Measurements from ENCODE around the gene MGAT4C.
"Not testable (repeated sequence)": the region's sequence is repeated elsewhere in the genome, so short reads cannot be mapped to it uniquely, and the experiment has no call there.

The MGAT4C gene

GRCh38 chr12:86118161-86118560 lies 138.0 kb downstream of the MGAT4C start:
- TF ChIP-seq, protein P1, sequence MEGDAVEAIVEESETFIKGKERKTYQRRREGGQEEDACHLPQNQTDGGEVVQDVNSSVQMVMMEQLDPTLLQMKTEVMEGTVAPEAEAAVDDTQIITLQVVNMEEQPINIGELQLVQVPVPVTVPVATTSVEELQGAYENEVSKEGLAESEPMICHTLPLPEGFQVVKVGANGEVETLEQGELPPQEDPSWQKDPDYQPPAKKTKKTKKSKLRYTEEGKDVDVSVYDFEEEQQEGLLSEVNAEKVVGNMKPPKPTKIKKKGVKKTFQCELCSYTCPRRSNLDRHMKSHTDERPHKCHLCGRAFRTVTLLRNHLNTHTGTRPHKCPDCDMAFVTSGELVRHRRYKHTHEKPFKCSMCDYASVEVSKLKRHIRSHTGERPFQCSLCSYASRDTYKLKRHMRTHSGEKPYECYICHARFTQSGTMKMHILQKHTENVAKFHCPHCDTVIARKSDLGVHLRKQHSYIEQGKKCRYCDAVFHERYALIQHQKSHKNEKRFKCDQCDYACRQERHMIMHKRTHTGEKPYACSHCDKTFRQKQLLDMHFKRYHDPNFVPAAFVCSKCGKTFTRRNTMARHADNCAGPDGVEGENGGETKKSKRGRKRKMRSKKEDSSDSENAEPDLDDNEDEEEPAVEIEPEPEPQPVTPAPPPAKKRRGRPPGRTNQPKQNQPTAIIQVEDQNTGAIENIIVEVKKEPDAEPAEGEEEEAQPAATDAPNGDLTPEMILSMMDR (IDR thresholded peaks at IDR 0.05; ENCODE audit: low read depth, low read length) = no peak
- Histone ChIP-seq H3K36me3 (no peaks in the 10 kb centered on the region), H3K9me3 (no peaks in the 10 kb centered on the region), H3K4me3 (ENCODE audit: low read depth, low read length) (no peak overlapping the region), H3K27me3 (no peaks in the 10 kb centered on the region), H3K4me1 (no peaks in the 10 kb centered on the region)
- DNase-seq = no peak

DNA sequence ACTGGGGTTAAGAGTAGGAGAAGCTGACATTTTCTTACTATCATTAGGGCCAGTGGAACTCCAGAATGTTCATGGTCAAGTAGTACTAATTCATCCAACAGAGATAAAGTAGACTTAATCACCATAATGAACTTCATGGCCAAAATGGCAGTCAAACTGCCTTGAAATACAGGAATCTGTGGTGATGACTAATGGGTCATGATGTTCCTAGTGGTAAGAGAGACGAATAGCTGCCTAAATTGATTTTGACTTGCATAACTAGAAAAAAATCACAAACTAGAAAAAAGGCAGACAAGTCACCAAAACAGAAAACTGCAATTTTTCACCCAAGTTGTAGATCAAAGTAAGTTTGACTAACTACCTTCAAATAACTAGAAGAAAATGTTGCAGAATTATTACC lies 138.5 kb downstream of the MGAT4C start:
- no peak overlapping the region for H3K4me3 ChIP-seq (ENCODE audit: low read depth, low read length)
- no peaks in the 10 kb centered on the region for H3K27me3 ChIP-seq
- H3K36me3 ChIP-seq = no peaks in the 10 kb centered on the region
- H3K4me1 ChIP-seq = no peaks in the 10 kb centered on the region
- H3K9me3 ChIP-seq = no peaks in the 10 kb centered on the region
- DNase-seq = no peak
- TF ChIP-seq, protein P1 (IDR thresholded peaks at IDR 0.05; ENCODE audit: low read depth, low read length) = no peak

DNA sequence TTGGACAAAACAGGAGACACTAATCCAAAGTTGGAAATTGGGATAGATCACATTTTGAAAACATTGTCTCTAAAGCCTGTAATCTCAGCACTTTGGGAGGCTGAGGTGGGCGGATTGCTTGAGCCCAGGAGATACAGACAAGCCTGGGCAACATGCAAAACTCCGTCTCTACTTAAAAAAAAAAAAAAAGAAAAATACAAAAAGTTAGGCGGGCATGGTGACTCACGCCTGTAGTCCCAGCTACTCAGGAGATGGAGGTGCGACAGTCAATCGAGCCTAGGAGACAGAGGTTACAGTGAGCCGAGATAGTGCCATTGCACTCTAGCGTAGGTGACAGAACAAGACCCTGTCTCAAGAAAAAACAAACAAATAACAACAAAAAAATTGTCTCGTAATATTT lies 152.1 kb downstream of the MGAT4C start:
- Histone ChIP-seq H3K4me1 (no peaks in the 10 kb centered on the region), H3K36me3 (no peaks in the 10 kb centered on the region), H3K9me3 (no peaks in the 10 kb centered on the region), H3K27me3 (no peaks in the 10 kb centered on the region), H3K4me3 (ENCODE audit: low read depth, low read length) (no peak overlapping the region)
- no peak for DNase-seq
- TF ChIP-seq, protein P1 (IDR thresholded peaks at IDR 0.05; ENCODE audit: low read depth, low read length) = no peak

DNA sequence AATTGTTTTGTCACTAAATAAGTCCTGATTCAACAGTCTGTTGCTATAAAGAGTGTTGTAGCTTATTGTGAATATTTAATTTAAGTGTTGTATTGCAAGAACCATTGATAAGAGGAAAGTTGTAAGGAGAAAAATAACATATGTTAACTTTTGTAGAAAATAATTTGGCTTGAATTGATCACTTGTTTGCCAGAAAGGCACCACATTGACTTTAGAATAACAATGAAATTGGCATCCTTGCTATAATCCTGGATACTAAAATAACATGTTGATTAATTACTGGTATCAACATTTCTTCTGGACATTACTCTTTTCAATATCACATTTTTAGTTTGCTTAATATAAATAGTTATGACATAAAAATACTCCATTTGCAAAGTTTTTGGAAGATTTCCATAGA lies 159.0 kb downstream of the MGAT4C start:
- no peaks in the 10 kb centered on the region for H3K27me3 ChIP-seq
- DNase-seq = no peak
- no peaks in the 10 kb centered on the region for H3K9me3 ChIP-seq
- no peaks in the 10 kb centered on the region for H3K4me1 ChIP-seq
- TF ChIP-seq, protein P1 (IDR thresholded peaks at IDR 0.05; ENCODE audit: low read depth, low read length) = no peak
- H3K4me3 ChIP-seq (ENCODE audit: low read depth, low read length) = no peak overlapping the region
- no peaks in the 10 kb centered on the region for H3K36me3 ChIP-seq

DNA sequence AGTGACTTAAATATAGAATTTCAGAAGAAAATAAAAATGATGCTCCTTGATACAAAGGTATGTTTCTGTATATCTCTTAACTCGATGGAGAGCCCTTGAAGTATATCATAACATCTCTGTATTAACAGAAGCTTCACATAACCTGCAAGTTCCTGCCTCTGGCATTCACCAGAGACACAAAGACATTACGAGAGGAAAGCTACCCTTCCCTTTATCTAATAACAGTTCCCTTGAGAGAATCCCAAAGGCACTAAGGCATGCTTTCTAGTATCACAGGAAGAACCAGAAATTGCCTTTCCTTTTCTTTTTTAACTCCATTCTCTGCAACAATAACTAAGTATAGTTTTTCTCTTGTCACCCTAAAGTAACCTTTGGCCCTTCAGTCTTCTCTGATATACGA lies 164.5 kb downstream of the MGAT4C start:
- H3K27me3 ChIP-seq = no peaks in the 10 kb centered on the region
- H3K4me3 ChIP-seq (ENCODE audit: low read depth, low read length) = no peak overlapping the region
- no peaks in the 10 kb centered on the region for H3K36me3 ChIP-seq
- TF ChIP-seq, protein P1 (IDR thresholded peaks at IDR 0.05; ENCODE audit: low read depth, low read length) = no peak
- H3K4me1 ChIP-seq = peaks cover 6% of the 10 kb centered on the region
- H3K9me3 ChIP-seq = no peaks in the 10 kb centered on the region
- DNase-seq = no peak

DNA sequence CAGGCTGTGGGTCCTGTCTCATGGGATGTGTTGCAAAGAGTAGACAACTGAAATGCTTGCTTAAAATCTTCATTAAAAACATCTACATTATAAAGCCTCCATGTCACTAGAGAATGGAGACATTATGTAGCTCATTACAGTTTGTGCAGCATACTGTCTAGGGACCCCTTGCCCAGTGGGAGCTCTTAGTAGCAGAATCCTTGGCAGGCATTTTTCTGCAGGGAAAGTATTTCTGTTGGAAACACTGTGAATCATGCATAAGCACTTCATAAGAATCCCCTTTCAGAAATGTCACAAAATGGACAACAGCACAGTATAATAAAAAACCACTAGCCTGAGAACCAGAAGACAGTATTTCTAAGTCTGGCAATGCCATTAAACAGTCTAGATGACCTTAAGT lies 174.3 kb downstream of the MGAT4C start:
- H3K36me3 ChIP-seq = no peaks in the 10 kb centered on the region
- H3K4me3 ChIP-seq (ENCODE audit: low read depth, low read length) = no peak overlapping the region
- H3K4me1 ChIP-seq = no peaks in the 10 kb centered on the region
- TF ChIP-seq, protein P1 (IDR thresholded peaks at IDR 0.05; ENCODE audit: low read depth, low read length) = no peak
- no peaks in the 10 kb centered on the region for H3K9me3 ChIP-seq
- DNase-seq = no peak
- no peaks in the 10 kb centered on the region for H3K27me3 ChIP-seq

DNA sequence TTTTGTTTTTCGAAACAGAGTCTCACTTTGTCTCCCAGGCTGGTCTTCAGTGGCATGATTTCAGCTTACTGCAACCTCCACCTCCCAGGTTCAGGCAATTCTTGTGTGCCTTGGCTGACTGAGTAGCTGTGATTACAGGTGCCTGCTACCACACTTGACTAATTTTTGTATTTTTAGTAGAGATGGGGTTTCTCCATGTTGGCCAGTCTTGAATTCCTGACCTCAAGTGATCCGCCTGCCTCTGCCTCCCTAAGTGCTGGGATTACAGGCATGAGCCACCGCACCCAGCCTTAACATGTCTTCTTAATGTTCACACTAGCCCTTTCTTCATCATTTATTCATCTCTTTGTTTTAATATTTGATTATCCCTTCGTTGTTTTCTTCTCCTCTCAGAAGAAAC lies 197.1 kb downstream of the MGAT4C start:
- H3K4me1 ChIP-seq; H3K27me3 ChIP-seq; H3K4me3 ChIP-seq (ENCODE audit: low read depth, low read length); H3K9me3 ChIP-seq; DNase-seq; H3K36me3 ChIP-seq: not testable (repeated sequence)
